ENCODE results near the gene BCAP31. TPM values are rescaled to one million over a fixed set of nuclear protein-coding genes. Genes with fewer than 3 reads are reported as not detected.

The BCAP31 gene
- total and polyA plus RNA-seq, 12 donors: 121 to 343 (median 271) TPM

DNA sequence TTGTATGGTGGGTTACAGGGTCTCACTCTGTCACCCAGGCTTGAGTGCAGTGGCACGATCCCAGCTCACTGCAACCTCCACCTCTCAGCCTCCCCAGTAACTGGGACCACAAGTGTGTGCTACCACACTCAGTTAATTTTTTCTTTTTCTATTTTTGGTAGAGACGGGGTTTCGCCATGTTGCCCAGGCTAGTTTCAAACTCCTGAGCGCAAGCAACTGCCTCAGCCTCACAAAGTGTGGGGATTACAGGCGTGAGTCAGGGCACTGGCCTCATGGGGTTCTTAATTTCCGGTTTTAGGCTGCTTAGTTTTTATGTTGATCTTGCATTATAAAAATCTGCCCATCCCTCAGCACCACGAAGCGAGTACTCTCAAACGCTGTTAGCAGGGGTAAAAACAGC lies 6.7 kb downstream of the BCAP31 start:
- TF ChIP-seq, protein P1, sequence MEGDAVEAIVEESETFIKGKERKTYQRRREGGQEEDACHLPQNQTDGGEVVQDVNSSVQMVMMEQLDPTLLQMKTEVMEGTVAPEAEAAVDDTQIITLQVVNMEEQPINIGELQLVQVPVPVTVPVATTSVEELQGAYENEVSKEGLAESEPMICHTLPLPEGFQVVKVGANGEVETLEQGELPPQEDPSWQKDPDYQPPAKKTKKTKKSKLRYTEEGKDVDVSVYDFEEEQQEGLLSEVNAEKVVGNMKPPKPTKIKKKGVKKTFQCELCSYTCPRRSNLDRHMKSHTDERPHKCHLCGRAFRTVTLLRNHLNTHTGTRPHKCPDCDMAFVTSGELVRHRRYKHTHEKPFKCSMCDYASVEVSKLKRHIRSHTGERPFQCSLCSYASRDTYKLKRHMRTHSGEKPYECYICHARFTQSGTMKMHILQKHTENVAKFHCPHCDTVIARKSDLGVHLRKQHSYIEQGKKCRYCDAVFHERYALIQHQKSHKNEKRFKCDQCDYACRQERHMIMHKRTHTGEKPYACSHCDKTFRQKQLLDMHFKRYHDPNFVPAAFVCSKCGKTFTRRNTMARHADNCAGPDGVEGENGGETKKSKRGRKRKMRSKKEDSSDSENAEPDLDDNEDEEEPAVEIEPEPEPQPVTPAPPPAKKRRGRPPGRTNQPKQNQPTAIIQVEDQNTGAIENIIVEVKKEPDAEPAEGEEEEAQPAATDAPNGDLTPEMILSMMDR (IDR thresholded peaks at IDR 0.05): no peak
- no peaks in the 10 kb centered on the region for H3K27me3 ChIP-seq
- DNase-seq: no peak
- 87 to 91% (median 90%) methylated on average over 7 to 9 of the region's 9 CpGs for WGBS, 4 donors
- peaks cover 0 to under 1% of the 10 kb centered on the region in 2 donors for H3K4me1 ChIP-seq (replicated peaks in 1 of 2)
- H3K4me3 ChIP-seq: no peak overlapping the region
- intact Hi-C loops (cut with DNase I): no loop called here
- no peak overlapping the region for H3K27ac ChIP-seq
- no peaks in the 10 kb centered on the region for H3K9me3 ChIP-seq (replicated peaks in 1 of 3)
- H3K36me3 ChIP-seq (replicated peaks in 1 of 2): peaks cover 0 to 54% of the 10 kb centered on the region in 2 donors

DNA sequence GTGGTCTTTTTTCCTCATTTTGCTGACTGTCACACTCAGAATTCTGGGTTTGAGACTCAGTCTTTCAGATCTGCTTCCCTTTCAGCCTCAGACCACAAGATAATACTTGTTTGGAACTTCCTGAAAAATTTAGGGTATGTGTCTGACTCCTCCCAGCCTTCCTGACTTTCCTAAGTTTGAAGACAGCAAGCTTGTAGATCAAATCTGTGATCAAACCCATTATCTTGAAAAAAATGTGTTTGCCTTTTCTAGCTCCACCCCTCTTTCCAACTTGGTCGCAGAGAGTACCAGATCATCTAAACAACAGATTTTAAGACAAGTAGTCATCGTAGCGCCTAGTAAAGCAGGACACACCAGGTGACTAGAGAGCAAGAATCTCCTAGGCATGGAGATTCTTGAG lies 9.9 kb downstream of the BCAP31 start:
- H3K36me3 ChIP-seq (replicated peaks in 1 of 2): peaks cover 0 to 35% of the 10 kb centered on the region in 2 donors
- 81 to 96% (median 90%) methylated on average over 3 of the region's 3 CpGs for whole genome bisulfite sequencing, 4 donors
- H3K27ac ChIP-seq: no peak overlapping the region
- no peaks in the 10 kb centered on the region for H3K4me1 ChIP-seq (replicated peaks in 1 of 2)
- H3K27me3 ChIP-seq: no peaks in the 10 kb centered on the region
- DNase-seq: no peak
- TF ChIP-seq POLR2A (IDR thresholded peaks at IDR 0.05): no peak
- TF ChIP-seq, protein P1 (IDR thresholded peaks at IDR 0.05): no peak
- intact Hi-C loops (cut with DNase I): no loop called here
- H3K4me3 ChIP-seq: no peak overlapping the region
- no peaks in the 10 kb centered on the region for H3K9me3 ChIP-seq (replicated peaks in 1 of 3)

DNA sequence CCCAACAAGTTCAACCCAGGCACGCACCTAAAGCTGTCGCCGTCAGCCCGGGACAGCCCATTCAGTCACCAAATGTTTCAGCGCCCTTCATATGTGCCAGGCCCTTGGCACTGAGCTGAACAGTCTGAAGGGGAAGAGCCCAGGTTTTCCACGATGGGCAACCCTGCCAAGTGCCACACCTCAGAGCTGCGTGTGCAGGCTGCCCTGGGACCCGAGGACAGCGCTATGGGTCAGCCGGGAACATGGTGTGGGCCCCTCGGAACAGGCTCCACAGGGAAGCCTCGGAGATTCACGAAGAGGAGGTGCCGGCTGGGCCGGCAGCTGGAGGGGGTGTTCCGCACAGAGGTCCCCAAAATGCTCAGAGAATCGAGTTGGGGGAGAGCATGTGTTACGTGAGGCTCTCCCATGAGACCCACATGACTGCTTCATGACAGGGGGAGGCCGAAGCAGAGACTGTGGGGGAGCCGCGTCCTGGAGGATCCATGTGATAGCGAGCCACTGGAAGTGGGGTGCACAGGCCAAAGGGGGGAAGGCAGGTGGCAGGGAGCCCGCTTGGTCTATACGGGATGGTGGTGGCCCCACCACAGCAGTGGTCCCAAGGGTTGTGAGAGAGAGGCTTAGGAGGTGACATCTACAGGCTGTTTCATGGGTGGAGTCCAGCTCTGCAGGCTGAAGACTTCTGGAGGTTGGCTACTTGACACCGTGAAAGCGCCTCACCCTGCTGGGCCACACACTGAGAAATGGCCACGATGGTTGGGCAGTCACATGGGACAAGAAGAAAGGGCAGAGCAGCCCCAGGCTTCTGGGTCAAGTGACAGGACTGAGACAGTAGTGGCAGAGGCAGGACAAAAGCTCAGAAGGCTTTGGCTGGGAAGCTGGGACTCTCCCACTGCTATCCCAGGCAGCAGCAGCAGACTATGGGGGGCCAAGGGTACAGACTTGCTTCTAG lies 14.2 kb downstream of the BCAP31 start:
- Histone ChIP-seq H3K4me1 (replicated peaks in 1 of 2) (no peaks in the 10 kb centered on the region), H3K4me3 (no peak overlapping the region), H3K9me3 (replicated peaks in 1 of 3) (no peaks in the 10 kb centered on the region), H3K27me3 (no peaks in the 10 kb centered on the region), H3K36me3 (replicated peaks in 1 of 2) (peaks cover 0 to 15% of the 10 kb centered on the region in 2 donors), H3K27ac (no peak overlapping the region)
- DNase-seq: no peak
- TF ChIP-seq, protein P1 (IDR thresholded peaks at IDR 0.05): no peak
- no peak for TF ChIP-seq POLR2A (IDR thresholded peaks at IDR 0.05)
- intact Hi-C loops (cut with DNase I): no loop called here
- WGBS, 4 donors: 82 to 86% (median 84%) methylated on average over 19 to 27 of the region's 27 CpGs; no CpG with 5 or more reads in 1 of the 4 donors

DNA sequence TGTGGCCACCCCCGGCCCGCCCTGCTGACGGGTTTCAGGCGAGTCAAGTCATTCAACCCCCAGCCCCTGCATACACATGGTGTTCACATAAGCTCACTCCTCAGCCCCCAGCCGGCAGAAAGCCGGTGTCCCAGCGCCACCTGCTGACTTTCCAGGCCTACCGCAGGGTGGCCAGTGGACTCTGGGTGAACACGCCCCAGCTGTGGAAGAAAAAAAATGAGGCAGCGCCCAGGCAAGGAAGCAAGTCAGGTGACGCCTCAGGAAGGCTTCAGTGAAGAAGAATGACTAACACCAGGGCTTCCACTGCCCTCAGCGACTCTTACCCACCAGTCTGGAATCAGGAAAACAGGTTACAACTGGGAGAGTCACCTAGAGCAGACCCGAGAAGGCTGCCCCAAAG lies 15.8 kb downstream of the BCAP31 start:
- intact Hi-C loops (cut with DNase I): no loop called here
- DNase-seq: peak; percentile 76 to 90 (median 86)
- H3K27me3 ChIP-seq: no peaks in the 10 kb centered on the region
- peaks cover 0 to 5% of the 10 kb centered on the region in 2 donors for H3K36me3 ChIP-seq (replicated peaks in 1 of 2)
- TF ChIP-seq POLR2A (IDR thresholded peaks at IDR 0.05): no peak
- TF ChIP-seq, protein P1 (IDR thresholded peaks at IDR 0.05): peak; percentile 43 to 81 (median 62)
- H3K4me3 ChIP-seq: no peak overlapping the region
- 18 to 29% (median 21%) methylated on average over 4 to 13 of the region's 13 CpGs for WGBS, 4 donors
- no peaks in the 10 kb centered on the region for H3K4me1 ChIP-seq (replicated peaks in 1 of 2)
- H3K27ac ChIP-seq: peak overlapping the region in 3 of 5 donors; percentile 23 to 49 (median 47)
- no peaks in the 10 kb centered on the region for H3K9me3 ChIP-seq (replicated peaks in 1 of 3)

All from adrenal gland (tissue), 12 donors.